ENCODE data around the gene COL27A1.

- TF ChIP-seq ARNTL (CRISPR knock-in tag; IDR thresholded peaks at IDR 0.05; ENCODE audit: borderline replicate concordance, low read depth) = no peak
- TF ChIP-seq ISL1 (CRISPR knock-in tag; IDR thresholded peaks at IDR 0.05) = no peak
- no peak for TF ChIP-seq ZFP3 (CRISPR knock-in tag; IDR thresholded peaks at IDR 0.05)
- no peak for TF ChIP-seq OSR1 (CRISPR knock-in tag; IDR thresholded peaks at IDR 0.05)
- TF ChIP-seq TOX (CRISPR knock-in tag; IDR thresholded peaks at IDR 0.05; ENCODE audit: borderline replicate concordance) = no peak
- TF ChIP-seq CREB5 (CRISPR knock-in tag; IDR thresholded peaks at IDR 0.05; ENCODE audit: low read depth) = no peak
- no peak for TF ChIP-seq POU6F1 (CRISPR knock-in tag; IDR thresholded peaks at IDR 0.05; ENCODE audit: borderline replicate concordance, low read depth)
- no peak for TF ChIP-seq TSHZ2 (CRISPR knock-in tag; IDR thresholded peaks at IDR 0.05)
- TF ChIP-seq TCF4 (CRISPR knock-in tag; IDR thresholded peaks at IDR 0.05; ENCODE audit: borderline replicate concordance) = no peak
- TF ChIP-seq RARB (CRISPR knock-in tag; IDR thresholded peaks at IDR 0.05) = no peak
- no peak for TF ChIP-seq ESRRG (CRISPR knock-in tag; IDR thresholded peaks at IDR 0.05)
These were observed 8.2 kb downstream of the COL27A1 start for GRCh38 chr9:114163517-114163951.
